ENCODE data around the gene SF3B2. TPM values are rescaled to one million over a fixed set of nuclear protein-coding genes. Genes with fewer than 3 reads are reported as not detected.

SF3B2 gene
- 145 TPM for total RNA-seq
- long read RNA-seq, transcript SF3B2-201 (22 exons, 2,903 nt): major isoform, 108 of 223 reads
- long read RNA-seq, partial matches to known transcripts: 67 of 223 reads
- long read RNA-seq, other reads (novel, unspliced or antisense): 48 of 223 reads

GRCh38 chr11:66051766-66052663 is at the start of gene SF3B2:
Gene SF3B2 (plus strand): TSS chr11:66052364. CDS start chr11:66052385, 21 bp downstream.
- DNase-seq (peak; percentile 100), ATAC-seq (peak; percentile 99)
- Histone ChIP-seq H3K27ac (peak within 1 kb of the TSS; percentile 92), H3K27me3 (ENCODE audit: low read depth) (peaks cover 26% of the 10 kb centered on the region), H3K36me3 (peaks cover 36% of the 10 kb centered on the region), H3K4me1 (peaks cover 21% of the 10 kb centered on the region), H3K4me3 (peak within 1 kb of the TSS; percentile 99), H3K9me3 (no peaks in the 10 kb centered on the region)
- intact Hi-C loops (cut with DNase I): no loop called here
- TF ChIP-seq CTCF (IDR thresholded peaks at IDR 0.05): no peak

GRCh38 chr11:66002648-66003225 is 49.4 kb upstream of the SF3B2 start:
- no peak for TF ChIP-seq CTCF (IDR thresholded peaks at IDR 0.05)
- peak; percentile 73 for DNase-seq
- Histone ChIP-seq H3K4me1 (peaks cover 24% of the 10 kb centered on the region), H3K9me3 (no peaks in the 10 kb centered on the region), H3K27me3 (ENCODE audit: low read depth) (no peaks in the 10 kb centered on the region), H3K4me3 (peak overlapping the region; percentile 79), H3K27ac (peak overlapping the region; percentile 89), H3K36me3 (peaks cover 44% of the 10 kb centered on the region)
- intact Hi-C loops (cut with DNase I): no loop called here
- peak; percentile 88 to 94 for ATAC-seq

- Histone ChIP-seq H3K27ac (peak overlapping the region; percentile 89), H3K4me3 (peak overlapping the region; percentile 79), H3K4me1 (peaks cover 24% of the 10 kb centered on the region), H3K36me3 (peaks cover 38% of the 10 kb centered on the region), H3K27me3 (ENCODE audit: low read depth) (no peaks in the 10 kb centered on the region), H3K9me3 (no peaks in the 10 kb centered on the region)
- DNase-seq (no peak), ATAC-seq (no peak)
- intact Hi-C loops (cut with DNase I): no loop called here
- no peak for TF ChIP-seq CTCF (IDR thresholded peaks at IDR 0.05)
These were observed 48.9 kb upstream of the SF3B2 start for GRCh38 chr11:66003291-66003690.

- H3K36me3 ChIP-seq: peaks cover 29% of the 10 kb centered on the region
- H3K27ac ChIP-seq: no peak overlapping the region
- H3K27me3 ChIP-seq (ENCODE audit: low read depth): no peaks in the 10 kb centered on the region
- intact Hi-C loops (cut with DNase I): no loop called here
- peaks cover 24% of the 10 kb centered on the region for H3K4me1 ChIP-seq
- ATAC-seq: no peak
- TF ChIP-seq CTCF (IDR thresholded peaks at IDR 0.05): no peak
- no peak for DNase-seq
- no peak overlapping the region for H3K4me3 ChIP-seq
- no peaks in the 10 kb centered on the region for H3K9me3 ChIP-seq
These were observed 48.0 kb upstream of the SF3B2 start for GRCh38 chr11:66004186-66004585.

GRCh38 chr11:66006134-66006890 is 45.9 kb upstream of the SF3B2 start:
- peaks cover 1% of the 10 kb centered on the region for H3K27me3 ChIP-seq (ENCODE audit: low read depth)
- H3K4me3 ChIP-seq: no peak overlapping the region
- DNase-seq: no peak
- intact Hi-C loops (cut with DNase I): no loop called here
- H3K9me3 ChIP-seq: no peaks in the 10 kb centered on the region
- no peak for ATAC-seq
- H3K4me1 ChIP-seq: peaks cover 10% of the 10 kb centered on the region
- no peak for TF ChIP-seq CTCF (IDR thresholded peaks at IDR 0.05)
- H3K27ac ChIP-seq: no peak overlapping the region
- H3K36me3 ChIP-seq: peaks cover 16% of the 10 kb centered on the region

All from lower lobe of right lung (tissue), 2 donors.